ENCODE data around the gene C1orf21.
"Not testable (repeated sequence)": the region's sequence is repeated elsewhere in the genome, so short reads cannot be mapped to it uniquely, and the experiment has no call there.

C1orf21 gene, protein sequence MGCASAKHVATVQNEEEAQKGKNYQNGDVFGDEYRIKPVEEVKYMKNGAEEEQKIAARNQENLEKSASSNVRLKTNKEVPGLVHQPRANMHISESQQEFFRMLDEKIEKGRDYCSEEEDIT

DNA sequence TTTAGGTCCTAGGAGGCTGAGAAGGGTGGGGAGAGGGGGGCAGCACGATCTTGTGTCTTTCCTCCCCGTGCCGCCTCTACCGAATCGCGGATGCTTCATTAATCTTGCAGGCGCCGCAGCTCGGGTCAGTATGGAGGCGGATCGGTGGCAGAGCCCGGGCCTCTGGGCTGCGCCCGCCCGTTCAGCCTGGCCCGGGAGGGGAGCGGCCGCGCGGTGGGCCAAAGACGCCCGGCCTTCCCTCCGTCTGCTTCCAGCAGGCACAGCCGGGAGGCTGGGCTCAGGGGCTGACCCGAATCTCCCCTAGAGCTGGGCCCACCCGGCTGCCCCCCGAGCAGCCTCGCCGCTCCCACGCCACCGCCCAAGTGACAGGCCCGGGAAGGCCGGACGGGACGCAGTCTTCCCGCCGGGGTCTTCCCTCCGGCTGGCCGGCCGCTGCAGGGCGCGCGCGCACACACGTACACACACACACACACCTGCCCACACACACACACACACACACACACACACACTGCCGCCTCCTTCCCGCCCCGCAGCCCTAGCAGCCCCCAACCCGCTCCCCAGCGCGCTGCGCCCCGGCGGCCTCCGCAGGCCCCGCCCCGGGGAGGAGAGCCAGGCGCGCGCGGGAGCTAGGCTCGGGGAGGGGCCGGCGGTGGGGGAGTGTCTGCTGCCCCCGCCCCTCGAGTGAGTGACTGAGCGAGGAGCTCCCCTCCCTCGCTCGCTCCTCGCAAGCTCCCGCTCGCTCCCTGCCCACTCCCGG is at the start of gene C1orf21:
Gene C1orf21, plus strand, starts transcription at position 718 of the 757 bp plus-strand sequence. CDS start 90,481 bp downstream, outside the sequence.
- peak; percentile 33 to 40 for DNase-seq

DNA sequence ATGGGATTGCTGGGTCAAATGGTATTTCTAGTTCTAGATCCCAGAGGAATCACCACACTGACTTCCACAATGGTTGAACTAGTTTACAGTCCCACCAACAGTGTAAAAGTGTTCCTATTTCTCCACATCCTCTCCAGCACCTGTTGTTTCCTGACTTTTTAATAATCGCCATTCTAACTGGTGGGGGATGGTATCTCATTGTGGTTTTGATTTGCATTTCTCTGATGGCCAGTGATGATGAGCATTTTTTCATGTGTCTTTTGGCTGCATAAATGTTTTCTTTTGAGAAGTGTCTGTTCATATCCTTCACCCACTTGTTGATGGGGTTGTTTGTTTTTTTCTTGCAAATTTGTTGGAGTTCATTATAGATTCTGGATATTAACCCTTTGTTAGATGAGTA is 49.0 kb upstream of the C1orf21 start:
- not testable (repeated sequence) for DNase-seq

DNA sequence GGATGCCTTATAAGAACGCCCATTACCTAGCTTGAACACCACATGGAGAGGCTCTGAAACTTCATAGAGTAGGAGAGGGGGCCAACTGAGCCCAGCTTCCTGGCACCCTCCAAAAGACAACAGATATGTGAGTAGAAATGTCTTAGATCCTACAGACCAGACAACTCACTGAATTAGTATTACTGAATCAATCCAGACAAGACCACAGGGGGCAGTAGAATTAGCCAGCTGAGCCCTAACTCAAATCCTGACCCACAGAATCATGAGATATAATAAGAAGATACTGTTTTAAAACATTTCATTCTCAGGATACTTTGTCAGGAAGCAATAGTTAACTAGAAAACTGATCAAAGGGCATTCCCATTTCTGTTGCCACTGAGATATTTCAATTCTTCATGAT is 45.8 kb upstream of the C1orf21 start:
- no peak for DNase-seq

GRCh38 chr1:184350573-184350972 is 36.3 kb upstream of the C1orf21 start:
- DNase-seq: no peak

GRCh38 chr1:184351416-184351975 is 35.3 kb upstream of the C1orf21 start:
- no peak for DNase-seq

- no peak for DNase-seq
Measured at GRCh38 chr1:184352776-184353175, 34.1 kb upstream of the C1orf21 start.

DNA sequence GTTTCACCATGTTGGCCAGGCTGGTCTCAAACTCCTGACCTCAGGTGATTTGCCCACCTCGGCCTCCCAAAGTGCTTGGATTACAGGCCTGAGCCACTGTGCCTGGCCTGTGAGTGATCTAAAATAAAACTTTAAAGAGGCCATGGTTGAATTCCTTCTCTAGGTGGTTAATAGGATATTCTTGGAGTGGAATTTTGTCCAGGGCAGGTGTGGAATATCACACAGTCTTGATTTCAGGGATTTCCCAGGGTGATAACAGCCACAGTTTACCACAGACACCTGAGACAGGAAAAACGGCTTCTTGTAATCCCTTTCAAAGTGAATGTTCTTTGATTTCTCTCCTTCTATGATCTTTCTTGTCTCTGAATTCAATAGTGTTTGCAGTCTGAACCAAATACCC is 32.1 kb upstream of the C1orf21 start:
- no peak for DNase-seq

DNA sequence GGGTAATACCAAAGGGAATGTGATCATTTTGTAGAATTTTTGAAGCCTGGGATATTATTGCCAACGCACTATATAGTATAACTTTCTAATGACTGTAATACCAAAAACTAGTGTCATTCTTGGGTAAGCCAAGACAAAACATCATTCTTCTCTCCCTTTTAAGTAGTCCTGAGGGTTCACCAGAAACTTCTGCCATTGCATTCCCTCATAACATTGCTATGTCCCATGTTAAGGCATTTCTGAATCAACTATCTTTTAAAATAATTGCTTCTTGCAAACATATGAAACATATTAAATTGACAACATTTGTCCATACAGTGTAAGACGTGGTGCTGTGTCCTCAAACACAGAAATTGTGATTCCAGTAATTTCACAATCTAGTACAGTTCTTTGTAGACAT is 29.9 kb upstream of the C1orf21 start:
- DNase-seq: no peak

DNA sequence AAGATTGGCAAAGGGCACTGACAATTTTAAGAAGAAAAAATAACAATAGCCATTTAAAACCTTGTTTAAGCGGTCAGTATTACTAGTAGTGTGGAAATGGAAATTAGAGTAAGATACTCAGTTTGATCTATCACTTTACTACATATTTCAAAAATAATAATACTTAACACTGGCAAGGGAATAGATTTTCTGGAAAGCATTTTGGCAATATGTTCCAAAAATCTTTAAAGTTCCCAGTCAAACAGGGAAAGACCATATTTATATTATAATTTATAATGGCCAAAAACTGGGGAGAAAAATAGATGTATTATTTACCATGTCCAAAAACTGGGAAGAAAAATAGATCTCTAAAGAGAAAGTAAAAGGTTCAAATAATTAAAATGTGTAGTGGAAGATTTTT is 28.6 kb upstream of the C1orf21 start:
- no peak for DNase-seq

GRCh38 chr1:184359909-184360308 is 26.9 kb upstream of the C1orf21 start:
- no peak for DNase-seq

- no peak for DNase-seq
Measured at GRCh38 chr1:184362876-184363275, 24.0 kb upstream of the C1orf21 start.

GRCh38 chr1:184365699-184366098 is 21.1 kb upstream of the C1orf21 start:
- DNase-seq: no peak

- no peak for DNase-seq
Measured at GRCh38 chr1:184366997-184367396, 19.8 kb upstream of the C1orf21 start.

- DNase-seq: no peak
Measured at GRCh38 chr1:184367427-184368038, 19.3 kb upstream of the C1orf21 start.

DNA sequence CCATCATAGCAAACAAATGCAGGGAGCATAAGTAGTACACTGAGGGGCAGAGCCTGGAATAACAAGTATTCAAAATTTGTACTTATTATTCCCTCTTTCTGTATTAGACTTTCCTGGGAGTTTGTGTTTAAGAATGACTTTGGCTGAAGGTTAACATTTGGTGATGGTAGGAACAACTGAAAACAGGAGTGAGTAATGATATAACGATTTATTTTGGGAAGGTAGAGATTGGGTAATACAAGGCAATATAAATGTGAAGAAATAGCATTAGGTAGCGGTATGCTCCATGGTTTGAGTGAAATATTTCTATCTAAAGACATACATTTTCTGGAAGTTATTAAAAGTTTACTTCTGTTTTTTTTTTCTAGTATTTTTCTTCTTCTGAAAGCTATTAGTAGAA is 18.5 kb upstream of the C1orf21 start:
- DNase-seq: no peak

- no peak for DNase-seq
Measured at GRCh38 chr1:184370850-184371249, 16.0 kb upstream of the C1orf21 start.

GRCh38 chr1:184373155-184373554 is 13.7 kb upstream of the C1orf21 start:
- no peak for DNase-seq

DNA sequence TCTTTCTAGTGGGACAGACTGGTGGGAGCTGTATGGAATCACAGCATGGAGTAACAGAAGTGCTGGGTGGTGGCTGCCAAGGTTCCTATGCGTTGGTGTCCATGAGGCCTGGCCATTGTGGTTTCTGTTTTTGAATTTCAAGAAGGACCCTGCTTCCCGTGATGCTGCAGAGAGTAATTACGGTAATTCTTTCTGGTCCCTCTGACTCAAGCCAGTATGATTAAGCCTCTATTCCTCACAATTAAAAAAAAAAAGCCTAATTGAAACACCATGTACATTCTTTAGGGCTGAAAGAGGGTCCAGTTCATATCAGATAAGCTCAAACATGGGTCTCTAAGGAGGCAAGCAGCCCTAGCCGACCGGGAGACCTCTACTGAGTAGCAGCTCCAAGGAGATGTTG is 10.5 kb upstream of the C1orf21 start:
- no peak for DNase-seq

- DNase-seq: no peak
Measured at GRCh38 chr1:184379111-184379752, 7.6 kb upstream of the C1orf21 start.

- DNase-seq: no peak
Measured at GRCh38 chr1:184380468-184380867, 6.4 kb upstream of the C1orf21 start.

DNA sequence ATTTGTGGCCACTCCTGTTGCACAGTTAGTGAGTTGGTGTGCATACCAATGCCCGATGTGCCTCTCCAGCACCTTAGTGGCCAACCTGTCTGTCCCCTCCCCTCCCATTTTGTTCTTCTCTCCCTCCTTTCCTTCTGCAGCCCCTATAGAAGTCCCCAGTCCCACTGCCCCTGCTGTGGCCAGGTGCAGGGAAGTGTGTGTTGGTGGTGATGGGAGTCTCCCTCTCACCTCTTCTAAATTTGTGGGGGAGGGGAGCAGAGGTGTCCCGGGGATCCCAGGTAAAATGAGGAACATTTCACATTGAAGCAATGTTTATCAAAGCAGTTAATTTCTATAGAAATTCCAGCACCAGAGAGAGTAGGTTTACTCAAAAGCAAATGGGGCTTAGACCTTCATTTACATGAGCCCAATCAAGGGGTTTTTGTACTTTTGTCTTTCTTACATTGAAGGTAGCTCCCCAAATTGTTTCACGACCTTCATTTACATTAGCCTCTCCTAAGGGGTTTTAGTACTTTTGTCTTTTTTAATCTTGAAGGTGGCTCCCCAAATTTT is 3.0 kb upstream of the C1orf21 start:
- no peak for DNase-seq

GRCh38 chr1:184385865-184386311 is 941 bp upstream of the C1orf21 start:
- DNase-seq: no peak

GRCh38 chr1:184387069-184387475 is 243 bp downstream of the C1orf21 start:
- DNase-seq: no peak

All from activated CD4-positive, alpha-beta T cell treated with anti-CD3 and anti-CD28 coated beads, Interleukin-2, amount 50 U/mL, for 4 hours (primary cell).